NB4 (cell line): ENCODE data around the gene FRMD1.

ENCODE experiments used
- DNase-seq: peaks from one replicate; pipeline ENCODE4 v3.0.0; 2010; ENCODE audit warnings: low read depth
- H3K4me3 ChIP-seq: one replicate; pipeline ENCODE4 v1.5.1; 2011; ENCODE audit warnings: mild to moderate bottlenecking, low read depth, low read length, moderate library complexity
- CTCF ChIP-seq: IDR thresholded peaks from one replicate; pipeline ENCODE4 v1.5.1; 2012; ENCODE audit warnings: low read depth, low read length
- MAX ChIP-seq: IDR thresholded peaks from 2 replicates; pipeline ENCODE4 v1.6.1; 2011; ENCODE audit warnings: low read depth, low read length
- MYC ChIP-seq: IDR thresholded peaks from 2 replicates; pipeline ENCODE4 v1.6.1; 2011; ENCODE audit warnings: low read depth, low read length
- POLR2A ChIP-seq: IDR thresholded peaks from 2 replicates; pipeline ENCODE4 v1.6.1; 2011; ENCODE audit warnings: mild to moderate bottlenecking; ENCODE audit not compliant: insufficient read length; ENCODE audit errors: extremely low read depth

The FRMD1 gene

DNA sequence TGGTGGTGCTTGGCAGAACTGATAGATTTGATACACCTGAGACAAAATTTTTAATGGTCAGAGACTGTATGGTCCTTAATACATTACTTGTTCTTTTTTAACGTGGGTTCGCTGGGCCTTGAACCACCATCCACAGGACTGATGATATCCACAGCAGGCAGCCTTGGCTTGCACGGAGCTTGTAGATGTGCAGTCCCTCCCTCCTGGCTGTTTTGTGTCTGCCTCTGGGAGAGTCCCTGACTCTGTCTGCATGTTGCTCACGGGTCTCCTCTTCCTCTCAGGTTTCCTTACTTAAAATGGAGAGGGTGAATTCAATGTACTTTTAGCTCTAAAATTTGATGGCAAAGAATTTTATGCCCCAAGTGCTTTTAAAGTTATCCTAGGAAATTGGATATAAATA, 64.0 kb downstream of the FRMD1 start:
- TF ChIP-seq MAX (no peak), CTCF (no peak), POLR2A (no peak), MYC (no peak)
- H3K4me3 ChIP-seq, result no peak overlapping the region

DNA sequence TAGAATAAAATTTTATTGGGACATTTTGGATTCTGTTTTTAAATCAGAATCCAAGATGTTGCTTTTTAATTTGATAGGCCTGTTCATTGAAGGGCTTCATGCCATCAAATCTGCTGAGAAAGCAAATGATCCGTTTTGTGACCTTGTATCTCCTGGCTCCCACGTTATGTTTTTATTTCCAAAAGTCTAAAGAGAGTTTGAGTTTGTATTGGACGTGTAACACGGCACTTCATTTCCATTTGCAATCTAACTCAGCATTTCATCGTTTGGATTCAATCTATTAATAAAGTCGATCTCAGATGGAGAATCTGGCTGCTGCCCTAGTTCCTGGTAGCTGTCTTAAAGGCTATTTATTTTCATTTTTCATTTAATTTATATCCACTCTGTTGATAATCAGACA, 64.6 kb downstream of the FRMD1 start:
- DNase-seq, result no peak
- TF ChIP-seq MAX (no peak), CTCF (no peak), MYC (no peak), POLR2A (no peak)
- no peak overlapping the region for H3K4me3 ChIP-seq

More for the DNA sequence above, 64.0 kb downstream of the FRMD1 start:
- DNase-seq, result no peak

DNA sequence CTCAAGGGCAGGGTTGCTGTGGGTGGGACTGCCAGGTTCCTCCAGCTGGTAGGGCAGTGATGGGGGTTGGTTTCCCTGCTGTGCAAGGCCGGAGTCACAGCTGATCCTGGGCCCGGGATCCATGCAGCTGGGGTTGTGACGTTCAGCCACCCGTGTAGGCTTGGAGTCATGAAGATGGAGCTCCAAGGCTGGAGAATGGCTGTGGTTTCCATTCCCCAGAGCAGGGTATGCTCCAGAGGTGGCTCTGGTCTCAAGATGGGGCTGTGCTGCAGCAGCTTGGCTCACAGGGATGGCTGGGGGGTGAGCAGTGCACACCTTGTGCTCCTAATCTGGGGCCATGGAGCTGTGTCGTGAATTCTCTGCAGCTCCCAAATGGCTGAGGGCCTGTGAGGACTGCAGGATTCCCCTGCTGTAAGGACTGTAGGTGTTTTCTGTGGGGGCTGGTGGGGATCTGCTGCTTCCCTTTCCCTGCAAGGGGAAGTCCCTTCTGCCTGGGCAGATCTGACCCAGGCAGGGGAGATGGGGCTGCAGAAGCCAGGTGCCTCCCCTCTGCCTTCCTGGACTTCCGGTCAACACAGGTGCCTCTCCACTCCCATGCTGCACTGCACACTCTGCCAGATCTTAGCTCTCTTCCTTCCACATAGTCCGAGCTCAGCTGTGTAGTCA, 65.6 kb downstream of the FRMD1 start:
- no peak for DNase-seq
- no peak overlapping the region for H3K4me3 ChIP-seq
- TF ChIP-seq POLR2A (no peak), MAX (no peak), MYC (no peak), CTCF (no peak)

DNA sequence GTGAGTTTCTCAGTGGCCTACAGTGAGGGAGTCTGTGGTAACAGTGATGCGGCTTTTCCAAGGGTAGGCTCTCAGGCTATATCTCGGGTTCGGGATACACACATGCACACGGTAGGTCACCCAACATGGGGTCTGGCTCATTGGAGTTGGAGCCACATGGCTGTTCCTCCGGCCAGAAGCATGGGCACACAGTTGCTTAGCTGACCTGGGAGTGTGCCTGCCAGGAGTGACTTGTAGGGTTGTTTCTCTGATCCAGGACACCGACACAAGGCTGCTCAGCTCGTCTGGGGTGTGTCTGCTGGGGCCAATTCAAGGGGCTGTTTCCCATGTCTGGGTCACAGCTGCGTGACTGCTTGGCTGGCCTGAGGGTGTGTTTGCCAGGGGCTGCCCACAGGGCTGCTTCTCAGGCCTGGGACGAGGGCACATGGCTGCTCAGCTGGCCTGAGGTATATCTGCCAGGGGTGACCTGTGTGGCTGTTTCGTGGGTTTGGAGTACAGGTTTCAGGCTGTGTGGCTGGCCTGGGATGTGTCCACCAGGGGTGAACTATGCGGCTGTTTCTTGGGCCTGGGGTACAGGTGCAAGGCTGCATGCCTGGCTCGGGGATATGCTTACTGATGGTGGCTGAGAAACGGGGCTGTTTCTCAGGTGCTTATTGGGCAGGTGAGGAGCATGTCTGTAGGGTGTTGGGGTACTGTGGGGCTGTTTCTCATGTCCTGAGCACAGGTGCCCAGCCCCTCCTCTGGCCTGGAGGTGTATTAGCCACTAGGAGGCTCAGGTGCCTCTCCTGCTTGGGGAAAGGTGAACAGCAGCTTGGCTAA, 66.4 kb downstream of the FRMD1 start:
- no peak overlapping the region for H3K4me3 ChIP-seq
- DNase-seq, result no peak
- TF ChIP-seq MYC (no peak), CTCF (no peak), POLR2A (no peak), MAX (no peak)

GRCh38 chr6:168011291-168011690, 67.7 kb downstream of the FRMD1 start:
- TF ChIP-seq MYC (no peak), POLR2A (no peak), MAX (no peak), CTCF (no peak)
- DNase-seq, result no peak
- no peak overlapping the region for H3K4me3 ChIP-seq
